HG03095 (cell line): ENCODE data around the gene GPR55.

Experiments used
- ATAC-seq: cut with Tn5 transposase; IDR thresholded peaks from one replicate; pipeline ENCODE4 v1.9.1; 2021; ENCODE audit warnings: moderate library complexity; ENCODE audit not compliant: unreplicated experiment

GPR55 gene

GRCh38 chr2:230935130-230935430 lies 10.0 kb upstream of the GPR55 start:
- ATAC-seq = no peak

- no peak for ATAC-seq
Measured at GRCh38 chr2:230934231-230935129, 9.4 kb upstream of the GPR55 start.

GRCh38 chr2:230933521-230934180 lies 8.6 kb upstream of the GPR55 start:
- no peak for ATAC-seq

- no peak for ATAC-seq
Measured at GRCh38 chr2:230932556-230933511, 7.8 kb upstream of the GPR55 start.

- no peak for ATAC-seq
Measured at GRCh38 chr2:230931556-230932231, 6.7 kb upstream of the GPR55 start.

GRCh38 chr2:230930928-230931555 lies 6.0 kb upstream of the GPR55 start:
- ATAC-seq = no peak

- no peak for ATAC-seq
Measured at GRCh38 chr2:230930149-230930780, 5.2 kb upstream of the GPR55 start.

GRCh38 chr2:230929381-230930148 lies 4.5 kb upstream of the GPR55 start:
- no peak for ATAC-seq

GRCh38 chr2:230928701-230929380 lies 3.8 kb upstream of the GPR55 start:
- ATAC-seq = no peak

GRCh38 chr2:230927711-230928341 lies 2.8 kb upstream of the GPR55 start:
- no peak for ATAC-seq

- ATAC-seq = peak; percentile 43
Measured at GRCh38 chr2:230925879-230926765, 1.1 kb upstream of the GPR55 start.

GRCh38 chr2:230925443-230925878 lies 419 bp upstream of the GPR55 start:
- ATAC-seq = peak; percentile 29

- ATAC-seq = no peak
Measured at GRCh38 chr2:230924092-230924469, 961 bp downstream of the GPR55 start.

- no peak for ATAC-seq
Measured at GRCh38 chr2:230922951-230923717, 1.9 kb downstream of the GPR55 start.

GRCh38 chr2:230921806-230922595 lies 3.0 kb downstream of the GPR55 start:
- ATAC-seq = no peak
